NK-92 (cell line): ENCODE results near the gene EYA4.
"Not testable (repeated sequence)": the region's sequence is repeated elsewhere in the genome, so short reads cannot be mapped to it uniquely, and the experiment has no call there.

Experiments used
- DNase-seq: peaks from one replicate; lab custom pipeline; 2025; ENCODE audit not compliant: unreplicated experiment; lab: John Stamatoyannopoulos, UW

The EYA4 gene

GRCh38 chr6:133396984-133397348 lies 155.8 kb downstream of the EYA4 start:
- no peak for DNase-seq

GRCh38 chr6:133397601-133398000 lies 156.4 kb downstream of the EYA4 start:
- DNase-seq, result not testable (repeated sequence)

- DNase-seq, result no peak
These were observed 158.3 kb downstream of the EYA4 start for GRCh38 chr6:133399426-133399825.

GRCh38 chr6:133404151-133404550 lies 163.0 kb downstream of the EYA4 start:
- no peak for DNase-seq

DNA sequence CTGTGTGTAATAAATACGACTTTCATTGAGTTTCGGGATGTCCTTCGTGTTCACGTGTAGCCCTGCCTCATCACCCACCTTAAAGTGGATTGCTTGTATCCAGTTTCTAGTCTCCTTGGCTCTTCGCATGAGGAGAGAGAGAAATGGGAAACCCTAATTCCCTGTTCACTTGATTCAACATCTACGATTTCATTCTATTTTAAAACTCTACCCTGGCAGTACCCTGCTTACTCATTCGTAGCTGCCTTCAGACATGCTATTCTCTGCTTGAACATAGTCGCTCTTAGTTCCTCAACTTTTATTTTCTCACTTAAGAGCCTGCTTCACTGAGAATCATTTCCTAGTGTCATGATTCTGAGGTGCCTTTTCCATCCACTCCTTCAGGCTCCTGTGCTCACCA lies 163.6 kb downstream of the EYA4 start:
- no peak for DNase-seq

GRCh38 chr6:133407320-133408100 lies 166.4 kb downstream of the EYA4 start:
- DNase-seq, result no peak

GRCh38 chr6:133408132-133408531 lies 167.0 kb downstream of the EYA4 start:
- DNase-seq, result no peak

GRCh38 chr6:133408543-133408942 lies 167.4 kb downstream of the EYA4 start:
- no peak for DNase-seq

- DNase-seq, result no peak
These were observed 169.7 kb downstream of the EYA4 start for GRCh38 chr6:133410638-133411435.

DNA sequence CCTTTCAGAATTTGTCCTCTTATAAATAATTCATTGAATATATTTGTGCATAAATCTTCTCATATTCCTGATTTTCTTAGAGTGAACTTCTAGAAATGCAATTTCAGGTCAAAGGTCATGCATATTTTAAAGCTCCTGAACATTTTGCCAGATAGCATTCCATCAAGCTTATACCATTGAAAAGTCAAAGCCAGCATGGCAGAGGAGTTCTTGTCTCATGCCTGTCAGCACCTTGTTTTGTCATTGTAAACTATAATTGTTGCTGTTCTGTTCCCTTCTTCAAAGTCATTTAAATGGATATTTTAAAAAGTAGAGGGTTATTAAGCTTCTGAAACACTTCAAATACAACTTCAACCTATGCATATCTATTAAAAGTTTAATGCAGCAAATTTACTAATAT lies 170.6 kb downstream of the EYA4 start:
- DNase-seq, result no peak

DNA sequence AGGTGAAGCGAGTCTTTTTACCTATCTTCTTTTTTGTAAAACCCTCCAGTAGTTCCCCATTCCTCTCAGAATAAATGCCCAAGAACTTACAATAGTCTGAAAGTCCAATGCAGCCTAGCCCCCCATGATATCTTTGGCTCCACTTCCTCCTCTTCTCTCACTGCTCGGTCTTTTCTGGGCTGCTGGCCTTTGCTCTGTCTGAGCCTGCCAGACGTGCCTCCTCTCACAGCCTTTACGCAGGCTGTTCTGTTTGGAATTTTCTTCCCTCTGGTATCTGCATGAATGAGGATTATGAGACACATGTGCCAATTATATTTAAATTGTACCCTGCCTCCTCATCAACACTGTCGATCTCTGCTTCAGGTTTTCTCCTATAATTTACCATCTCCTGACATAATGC lies 174.1 kb downstream of the EYA4 start:
- DNase-seq, result no peak

- DNase-seq, result no peak
These were observed 177.0 kb downstream of the EYA4 start for GRCh38 chr6:133418108-133418507.

GRCh38 chr6:133423242-133423641 lies 182.1 kb downstream of the EYA4 start:
- DNase-seq, result no peak

DNA sequence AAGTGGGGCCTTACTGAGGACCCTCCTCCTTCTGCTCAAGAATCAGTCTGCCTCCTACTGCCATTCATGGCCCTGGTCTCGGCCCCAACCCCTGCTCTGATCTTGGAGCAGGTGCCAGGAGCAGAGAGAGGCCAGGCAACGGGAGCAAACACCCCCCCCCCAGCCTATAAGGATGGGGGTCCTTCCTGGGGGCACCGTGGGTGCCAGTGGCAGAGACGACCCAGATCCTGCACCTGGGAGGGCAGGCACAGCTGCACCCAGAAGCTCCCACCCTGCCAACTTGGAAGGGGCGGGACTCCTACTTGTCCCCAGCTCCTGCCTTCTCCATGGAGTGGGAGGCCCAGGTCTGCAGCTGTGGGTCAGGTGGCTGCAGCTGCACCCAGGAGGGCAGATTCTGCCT lies 183.2 kb downstream of the EYA4 start:
- no peak for DNase-seq

DNA sequence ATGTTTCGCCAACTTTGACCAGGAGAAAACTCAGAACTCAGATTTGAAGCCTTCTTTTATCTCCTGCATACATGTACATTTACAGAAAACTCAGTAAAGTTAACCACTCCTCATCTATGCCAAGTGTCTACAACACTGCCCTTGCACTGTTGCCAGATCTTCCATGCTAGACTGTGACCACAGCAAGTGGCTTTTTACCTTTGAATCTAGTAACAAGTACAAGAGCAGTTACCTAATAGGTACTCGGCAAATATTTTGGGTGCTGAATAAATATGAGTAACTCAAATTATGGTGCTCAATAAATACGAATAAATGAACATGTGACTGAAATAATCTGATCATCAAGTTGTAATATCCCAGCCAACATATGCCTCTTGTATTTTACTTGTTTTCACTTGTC lies 184.9 kb downstream of the EYA4 start:
- no peak for DNase-seq

GRCh38 chr6:133428295-133428694 lies 187.1 kb downstream of the EYA4 start:
- no peak for DNase-seq

GRCh38 chr6:133430530-133430929 lies 189.4 kb downstream of the EYA4 start:
- no peak for DNase-seq

DNA sequence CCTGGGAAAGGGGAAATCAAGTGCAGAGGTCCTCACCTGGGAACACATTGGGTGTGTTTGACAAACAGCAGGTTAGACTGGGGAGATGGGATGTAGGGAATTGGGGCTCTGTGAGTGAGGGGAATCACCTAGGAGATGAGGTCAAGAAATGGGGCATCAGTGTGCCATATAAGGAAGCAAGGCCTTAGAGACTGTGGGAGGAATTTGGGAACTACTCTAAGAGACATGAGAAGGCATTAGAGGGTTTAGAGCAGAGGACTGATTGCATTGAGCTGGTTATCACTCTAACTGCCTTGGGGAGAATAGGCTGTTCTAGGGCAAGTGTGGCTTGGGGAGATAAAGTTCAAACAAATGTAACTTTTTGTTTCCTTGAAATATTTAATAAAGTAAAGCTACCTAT lies 189.9 kb downstream of the EYA4 start:
- no peak for DNase-seq

- no peak for DNase-seq
These were observed 191.1 kb downstream of the EYA4 start for GRCh38 chr6:133432021-133432989.

GRCh38 chr6:133435065-133435728 lies 194.0 kb downstream of the EYA4 start:
- DNase-seq, result no peak

DNA sequence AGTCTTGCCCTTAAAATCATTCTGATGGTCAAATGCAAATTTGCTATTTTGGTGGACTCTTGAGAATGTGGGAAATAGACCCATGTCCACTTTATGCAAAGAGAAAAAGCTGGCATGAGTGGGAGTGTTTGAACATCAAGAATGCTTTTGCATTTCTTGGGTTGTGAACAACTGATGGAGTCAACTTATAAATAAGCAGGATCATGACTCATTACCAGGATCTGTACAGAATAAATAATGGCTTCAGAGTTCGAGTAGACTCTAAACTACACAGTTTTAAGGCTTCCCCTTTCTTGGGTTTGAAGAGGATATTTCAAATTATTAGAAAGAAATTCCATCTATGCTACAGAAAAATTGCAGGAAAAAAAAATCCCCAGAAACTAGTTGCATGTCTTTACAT lies 195.5 kb downstream of the EYA4 start:
- DNase-seq, result no peak
